Adrenal gland (tissue), 5 donors: ENCODE measurements around the gene NHERF2.

Experiments used
- CTCF ChIP-seq, 6 experiments: fragments of 450-650 bp in 4 of 6; fragments of 200-600 bp in 2 of 6; sonication (generic) in 1 of 6; IDR thresholded peaks; 1 replicate in 5 of 6; 2 replicates in 1 of 6; pipeline versions ENCODE4 v1.5.1 to v1.8.0; 2016 to 2021; ENCODE audit warnings: antibody characterized with exemption in 6 of 6, mild to moderate bottlenecking in 2 of 6, moderate library complexity in 1 of 6
- POLR2A ChIP-seq, 2 donors: fragments of 450-650 bp; IDR thresholded peaks; one replicate each; pipeline ENCODE4 v1.6.1; 2017; ENCODE audit warnings: antibody characterized with exemption in 2 of 2, mild to moderate bottlenecking in 2 of 2, moderate library complexity in 1 of 2
- donor health status: DM: no; HTN: no; CAD: no.

- TF ChIP-seq CTCF (IDR thresholded peaks at IDR 0.05) = no peak
- no peak for TF ChIP-seq POLR2A (IDR thresholded peaks at IDR 0.05)
Observed at GRCh38 chr16:2077016-2077415, 50.3 kb downstream of the NHERF2 start.
